ENCODE data around the gene FGF22.

The FGF22 gene

GRCh38 chr19:644789-645188, 5.1 kb downstream of the FGF22 start:
- DNase-seq, result no peak

- no peak for DNase-seq
Measured at GRCh38 chr19:645912-646778, 6.5 kb downstream of the FGF22 start.

GRCh38 chr19:646779-647565, 7.3 kb downstream of the FGF22 start:
- no peak for DNase-seq

GRCh38 chr19:647566-648284, 8.0 kb downstream of the FGF22 start:
- no peak for DNase-seq

DNA sequence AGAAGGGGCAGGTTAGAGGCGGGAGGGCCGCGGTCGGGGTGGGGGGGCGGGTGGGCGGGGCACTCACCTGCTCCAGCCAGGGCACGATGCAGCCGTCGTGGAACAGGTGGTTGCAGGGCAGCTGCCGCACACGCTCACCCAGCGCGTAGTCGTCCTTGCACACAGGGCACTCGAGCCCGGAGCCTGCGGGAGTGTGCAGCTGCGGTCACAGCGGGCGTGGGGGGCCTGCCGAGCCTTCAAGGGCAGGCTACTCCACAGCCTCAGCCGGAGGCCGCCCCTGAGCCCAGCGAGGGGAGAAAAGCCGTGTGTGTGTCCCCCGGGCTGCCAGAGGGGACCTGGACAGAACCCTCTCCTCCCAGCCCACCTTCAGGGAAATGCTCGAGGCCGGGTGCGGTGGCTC, 8.6 kb downstream of the FGF22 start:
- no peak for DNase-seq

DNA sequence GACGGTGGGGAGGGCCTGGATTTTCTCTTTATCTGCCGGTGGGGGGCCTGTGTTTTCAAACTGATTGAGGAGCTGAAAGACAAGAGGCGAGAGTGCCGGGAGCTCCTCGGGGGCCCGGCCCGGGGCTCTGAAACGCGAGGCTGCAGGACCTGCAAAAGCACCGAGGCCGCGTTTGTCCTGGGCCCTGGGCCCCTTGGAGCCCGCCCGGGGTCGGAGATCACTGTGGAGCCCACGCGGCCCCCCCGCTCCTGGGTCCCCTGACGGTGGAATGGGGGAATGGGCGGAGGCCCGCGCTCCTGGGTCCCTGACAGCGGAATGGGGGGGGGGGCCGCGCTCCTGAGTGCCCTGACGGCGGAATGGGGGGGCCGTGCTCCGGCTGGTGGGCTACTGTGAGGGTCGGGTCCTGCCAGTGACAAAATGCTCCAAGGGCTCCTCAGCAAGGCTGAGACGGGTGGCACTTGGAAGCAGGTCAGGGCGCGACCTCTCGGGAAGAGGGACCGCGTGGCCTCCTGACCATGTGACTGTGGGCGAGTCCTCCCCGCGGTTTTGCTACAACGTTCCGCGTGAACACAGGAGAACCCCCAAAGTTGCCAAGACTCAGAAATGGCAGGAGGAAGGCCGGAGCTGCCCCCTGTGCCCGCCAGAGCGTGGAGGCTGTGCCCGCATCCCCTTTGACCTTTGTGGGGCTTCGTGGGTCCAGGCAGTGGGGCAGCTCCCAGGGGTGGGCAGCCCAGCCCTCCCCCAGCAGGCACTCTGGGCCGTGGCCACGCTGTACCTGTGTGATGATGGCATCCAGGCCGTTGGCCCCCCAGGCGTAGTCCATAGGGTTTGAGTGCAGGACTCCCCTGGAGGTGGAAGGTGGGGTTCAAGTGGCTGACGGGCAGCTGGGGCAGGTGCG, 9.5 kb downstream of the FGF22 start:
- no peak for DNase-seq

GRCh38 chr19:650121-650520, 10.4 kb downstream of the FGF22 start:
- DNase-seq, result no peak

- no peak for DNase-seq
Measured at GRCh38 chr19:651114-651818, 11.6 kb downstream of the FGF22 start.

DNA sequence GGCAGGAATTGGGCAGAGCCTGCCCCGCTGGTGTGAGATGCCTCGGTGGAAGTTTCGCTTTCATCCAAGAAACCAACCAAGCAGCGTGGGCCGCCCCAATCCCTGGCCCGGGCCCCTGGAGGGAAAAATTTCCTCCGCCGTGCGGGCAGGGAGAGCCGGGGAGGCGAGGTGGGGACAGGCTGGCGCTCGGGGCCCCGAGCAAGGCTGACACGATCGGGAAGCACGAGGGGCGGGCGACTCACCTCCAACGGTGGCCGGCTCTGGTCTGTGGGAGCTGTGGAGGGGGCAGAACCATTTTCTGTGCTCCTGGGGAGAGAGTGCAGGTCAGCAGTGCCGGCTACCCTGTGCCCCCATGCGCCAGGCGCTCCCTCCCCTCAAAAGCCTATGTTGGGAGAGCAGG, 12.3 kb downstream of the FGF22 start:
- no peak for DNase-seq

GRCh38 chr19:652467-653389, 13.0 kb downstream of the FGF22 start:
- no peak for DNase-seq

GRCh38 chr19:653425-653824, 13.7 kb downstream of the FGF22 start:
- no peak for DNase-seq

DNA sequence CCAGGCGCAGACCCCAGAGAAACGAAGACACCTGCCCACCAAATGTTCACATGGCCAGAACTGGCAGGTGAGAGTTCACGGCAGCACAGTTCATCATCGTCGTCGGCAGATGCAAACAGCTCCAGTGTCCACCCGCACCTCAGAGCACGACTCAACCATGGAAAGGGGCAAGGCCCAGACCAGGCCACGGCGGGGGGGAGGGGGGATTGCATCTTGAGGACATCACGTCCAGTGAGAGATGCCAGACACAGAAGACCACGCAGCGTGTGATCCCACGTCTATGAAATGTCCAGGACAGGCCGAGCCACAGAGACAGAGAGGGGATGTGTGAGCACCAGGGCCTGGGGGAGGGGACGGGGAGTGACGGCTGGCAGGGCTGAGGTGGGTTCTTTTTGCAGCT, 16.0 kb downstream of the FGF22 start:
- DNase-seq, result no peak

DNA sequence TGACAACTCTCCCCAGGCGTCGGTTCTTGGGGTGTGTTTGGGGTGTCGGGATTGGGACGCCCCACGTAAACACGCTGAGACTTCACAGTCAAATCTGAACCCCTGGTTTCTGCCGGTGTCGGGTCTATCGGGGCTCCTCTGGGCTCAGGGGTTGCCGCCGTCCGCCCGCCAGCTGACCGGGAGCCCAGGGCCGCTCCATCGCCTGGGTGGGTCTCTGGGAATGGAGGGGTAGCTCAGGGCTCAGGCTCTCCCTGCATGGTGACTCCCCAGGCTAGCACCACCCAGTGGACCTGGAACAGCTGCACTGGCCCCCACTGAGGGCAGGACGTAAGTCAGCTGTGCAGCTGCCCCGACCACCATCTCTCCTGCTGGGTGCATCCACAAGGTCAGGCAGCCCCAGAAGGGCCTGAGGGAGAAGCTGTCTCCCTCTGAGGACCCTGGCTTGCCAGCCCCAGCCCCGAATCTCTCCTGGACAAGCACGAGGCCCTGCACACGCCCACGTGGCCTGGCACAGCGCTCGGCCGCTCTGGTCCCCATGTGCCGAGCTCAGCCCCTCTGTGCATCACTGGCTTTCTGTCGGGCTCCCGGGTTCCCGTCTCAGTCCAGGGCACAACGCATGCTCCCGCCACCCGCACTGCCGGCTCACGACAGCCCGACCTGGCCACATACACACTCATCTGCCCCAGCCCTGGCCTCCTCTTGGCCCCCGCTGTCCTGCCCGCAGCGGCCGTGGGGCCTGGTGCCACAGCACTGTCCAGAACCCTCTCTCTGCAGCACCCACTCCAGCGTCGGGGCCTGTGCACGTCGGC, 17.3 kb downstream of the FGF22 start:
- DNase-seq, result no peak

DNA sequence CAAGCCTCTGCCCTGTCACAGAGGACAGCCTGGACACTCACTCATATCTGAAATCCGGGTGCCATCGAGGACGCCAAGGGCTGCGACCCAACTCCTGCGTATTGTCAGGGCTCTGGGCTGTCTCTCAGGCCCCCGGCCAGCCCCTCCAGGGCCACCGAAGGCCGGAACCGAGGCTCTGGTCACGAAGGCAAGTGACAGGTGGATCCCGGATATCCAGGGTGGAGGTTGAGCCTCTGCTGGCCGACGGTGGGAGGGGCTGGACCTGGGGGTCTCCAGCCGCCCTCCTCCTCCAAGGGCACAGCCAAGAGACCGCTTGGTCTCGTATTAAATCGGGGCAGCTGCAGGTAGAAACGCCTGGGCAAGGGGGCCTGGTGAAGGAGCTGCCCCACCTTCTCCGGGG, 17.9 kb downstream of the FGF22 start:
- DNase-seq, result no peak

DNA sequence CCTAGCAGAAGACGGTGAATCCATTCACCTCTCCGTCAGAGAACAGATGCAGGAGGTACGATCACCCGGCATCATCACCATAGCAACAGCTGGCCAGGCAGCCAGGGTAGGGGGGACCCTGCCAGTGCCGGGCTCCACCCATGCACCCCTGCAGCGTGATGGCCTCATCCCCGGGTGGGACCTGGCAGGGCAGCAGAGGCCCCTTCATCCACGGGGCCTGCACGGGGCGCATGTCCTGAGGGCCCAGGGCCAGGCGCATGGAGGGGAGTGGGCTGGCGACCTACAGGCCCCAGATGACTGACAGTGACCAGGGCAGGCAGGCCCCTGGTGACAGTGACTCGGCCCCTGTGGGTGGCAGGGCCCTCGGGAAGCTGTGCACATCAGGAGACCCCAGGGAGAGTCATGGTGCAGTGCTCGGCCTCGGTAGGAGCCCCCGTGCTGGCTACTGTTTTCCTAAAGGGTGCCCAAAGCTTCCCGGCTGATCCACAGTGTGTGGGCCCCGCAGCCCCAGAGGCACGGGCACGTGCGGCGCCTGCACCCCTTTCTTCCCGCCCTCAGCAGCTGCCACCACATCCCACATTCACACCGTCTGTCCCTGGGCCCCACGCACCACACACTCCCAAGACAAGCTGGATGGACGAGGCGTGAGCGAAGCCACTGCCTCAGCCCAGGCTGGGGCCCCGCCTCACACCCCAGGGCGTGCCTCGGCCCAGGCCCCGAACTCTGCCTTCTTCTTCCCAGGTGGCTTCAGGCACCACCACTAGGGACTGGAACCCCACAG, 18.6 kb downstream of the FGF22 start:
- no peak for DNase-seq

DNA sequence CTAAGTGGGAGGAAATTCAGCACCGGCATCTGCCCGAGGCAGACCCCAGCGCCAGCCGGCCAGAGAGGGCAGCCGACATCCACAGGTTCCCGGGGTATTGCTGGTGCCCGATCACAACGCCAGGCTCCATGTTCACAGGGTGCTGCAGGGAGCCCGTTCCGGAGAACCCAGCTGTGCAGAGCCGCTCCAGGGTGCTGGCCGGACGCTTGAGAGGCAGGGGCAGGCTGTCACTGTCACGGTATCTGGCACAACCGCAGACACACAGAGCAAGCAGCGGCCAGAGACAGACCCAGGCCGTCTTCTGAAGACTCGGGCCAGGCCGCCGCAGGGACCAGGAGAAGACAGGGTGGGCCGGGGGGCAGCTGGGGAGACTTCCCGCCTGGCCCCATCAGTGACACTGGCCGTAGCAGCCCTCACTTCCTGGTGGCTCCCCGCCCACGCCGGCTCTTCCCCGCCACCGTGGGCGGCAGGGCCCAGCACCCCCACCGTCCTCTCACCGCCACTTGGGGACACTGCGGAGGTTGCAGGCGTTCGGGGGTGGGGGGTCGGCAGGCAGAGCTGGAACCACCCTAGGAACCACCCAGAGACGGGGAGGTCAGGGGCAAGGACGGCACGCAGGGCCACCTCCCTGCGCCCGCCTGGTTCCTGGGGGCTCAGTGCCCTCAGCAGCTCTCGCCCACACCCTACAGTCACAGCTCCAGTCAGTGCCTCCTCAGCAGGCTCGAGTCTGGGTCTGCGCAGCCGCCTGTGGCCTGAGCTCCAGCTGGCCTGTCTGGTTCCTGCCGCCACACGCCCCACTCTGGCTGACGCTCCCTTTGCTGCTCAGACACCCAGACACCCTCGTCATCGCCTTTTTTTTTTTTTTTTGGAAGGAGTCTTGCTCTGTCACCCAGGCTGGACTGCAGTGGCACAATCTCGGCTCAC, 19.5 kb downstream of the FGF22 start:
- no peak for DNase-seq

DNA sequence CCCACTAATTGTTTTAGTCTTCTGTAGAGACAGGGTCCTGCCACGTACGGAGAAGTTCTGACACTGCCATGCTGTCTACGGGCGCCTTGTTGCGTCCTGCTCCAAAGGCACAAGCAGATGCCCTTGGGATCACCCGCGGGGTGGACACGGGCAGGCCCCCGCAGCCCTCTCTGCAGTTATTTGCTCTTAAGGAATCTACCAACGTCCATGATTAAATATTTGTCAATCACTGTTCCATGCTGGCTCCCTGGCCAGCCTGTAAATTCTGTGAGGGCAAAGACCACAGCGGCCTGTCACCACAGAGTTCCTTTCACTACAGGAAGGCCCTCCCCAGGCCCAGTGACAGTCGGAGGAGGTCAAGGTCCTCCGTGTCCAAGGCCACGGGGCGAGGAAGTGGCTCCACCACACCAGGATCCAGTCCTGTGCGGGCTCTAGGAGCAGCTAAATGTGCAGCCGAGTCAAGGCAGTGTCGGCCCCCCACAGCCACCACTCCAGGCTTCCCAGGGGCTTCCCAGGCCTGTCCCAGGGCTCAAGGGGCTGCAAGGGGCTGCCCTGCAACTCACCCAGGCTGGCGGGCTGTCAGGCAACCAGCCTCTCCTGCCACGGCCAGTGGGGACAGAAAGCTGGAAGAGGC, 21.2 kb downstream of the FGF22 start:
- no peak for DNase-seq
